GM19463 (cell line): ENCODE data around the gene ACR.
"Not testable (repeated sequence)": the region's sequence is repeated elsewhere in the genome, so short reads cannot be mapped to it uniquely, and the experiment has no call there.

Experiments used
- ATAC-seq: cut with Tn5 transposase; IDR thresholded peaks from one replicate; pipeline ENCODE4 v1.9.1; 2021; ENCODE audit warnings: mild to moderate bottlenecking, moderate library complexity; ENCODE audit not compliant: unreplicated experiment

Gene ACR

DNA sequence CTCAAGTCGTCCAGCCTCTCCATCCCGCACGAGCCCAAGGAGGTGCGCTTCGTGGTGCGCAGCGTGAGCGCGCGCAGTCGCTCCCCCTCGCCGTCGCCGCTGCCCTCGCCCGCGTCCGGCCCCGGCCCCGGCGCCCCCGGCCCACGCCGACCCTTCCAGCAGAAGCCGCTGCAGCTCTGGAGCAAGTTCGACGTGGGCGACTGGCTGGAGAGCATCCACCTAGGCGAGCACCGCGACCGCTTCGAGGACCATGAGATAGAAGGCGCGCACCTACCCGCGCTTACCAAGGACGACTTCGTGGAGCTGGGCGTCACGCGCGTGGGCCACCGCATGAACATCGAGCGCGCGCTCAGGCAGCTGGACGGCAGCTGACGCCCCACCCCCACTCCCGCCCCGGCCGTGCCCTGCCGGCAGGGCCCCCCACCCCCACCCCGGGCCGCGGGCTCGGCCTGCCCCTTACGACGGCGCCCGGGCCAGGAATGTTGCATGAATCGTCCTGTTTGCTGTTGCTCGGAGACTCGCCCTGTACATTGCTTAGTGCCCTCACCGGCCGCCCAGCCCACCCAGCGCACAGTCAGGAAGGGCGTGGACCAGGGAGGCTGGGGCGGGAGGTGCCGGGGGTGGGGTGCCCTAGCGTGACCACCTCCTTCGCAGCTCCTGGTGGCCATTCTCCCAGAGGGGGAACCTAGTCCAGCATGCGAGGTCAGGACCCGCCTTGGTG, 6.9 kb upstream of the ACR start:
- ATAC-seq = no peak

DNA sequence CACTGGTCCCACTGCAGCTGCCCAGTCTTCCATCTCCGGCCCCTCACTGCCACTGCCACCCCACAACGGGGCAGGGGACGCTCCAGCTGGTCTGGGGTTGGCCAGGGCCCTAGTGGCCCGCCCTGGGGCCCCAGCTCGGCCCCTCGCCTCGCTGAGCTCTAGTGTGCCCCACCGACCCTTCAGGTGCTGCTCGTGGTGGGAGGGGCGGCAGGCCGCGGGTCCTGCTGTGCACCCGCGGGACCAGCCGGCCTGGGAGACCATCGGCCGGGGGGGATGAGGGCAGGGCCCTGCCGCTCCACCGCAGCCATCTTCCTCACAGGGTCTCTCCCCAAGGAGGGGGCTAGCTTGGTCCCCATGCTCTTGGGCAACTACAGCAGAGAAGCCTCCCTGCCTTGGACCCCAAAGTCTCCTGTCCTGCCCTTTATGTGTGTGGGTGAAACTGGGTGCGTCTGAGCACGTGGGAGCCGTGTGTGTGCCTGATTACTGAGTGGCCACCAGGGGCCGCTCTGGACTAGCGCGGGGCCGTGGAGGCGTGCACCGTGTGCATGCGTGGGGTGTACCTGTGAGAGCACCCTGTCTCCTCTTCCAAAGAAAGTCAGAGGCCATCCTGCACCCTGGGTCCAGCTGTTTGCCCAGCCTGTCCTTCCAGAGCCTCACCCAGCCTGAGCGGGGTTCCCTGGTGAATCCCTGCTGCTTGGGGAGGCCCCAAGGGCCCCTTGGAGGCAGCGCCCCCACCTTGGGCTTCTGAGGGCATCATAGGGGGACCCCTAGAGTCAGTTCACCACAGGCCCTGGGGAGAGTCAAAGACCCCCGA, 6.0 kb upstream of the ACR start:
- no peak for ATAC-seq

DNA sequence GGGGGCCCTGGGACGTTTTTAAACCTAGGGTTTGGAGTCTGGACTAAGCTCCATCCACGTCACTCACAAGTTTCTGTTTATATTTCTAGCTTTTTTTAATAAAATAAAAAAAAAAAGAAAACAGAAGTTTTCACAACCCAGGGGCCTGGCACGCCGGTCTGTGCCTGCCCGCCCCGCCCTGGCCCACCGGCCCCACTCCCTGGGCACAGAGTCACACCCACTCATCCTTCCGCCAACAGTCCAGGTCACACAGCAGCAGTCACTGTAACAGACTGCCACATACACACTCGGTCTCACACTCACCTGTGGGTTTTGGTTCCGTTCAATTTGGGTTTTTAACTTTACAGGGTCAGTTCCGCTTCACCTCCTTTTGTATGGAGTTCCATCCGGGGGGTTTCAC, 5.3 kb upstream of the ACR start:
- ATAC-seq = no peak

DNA sequence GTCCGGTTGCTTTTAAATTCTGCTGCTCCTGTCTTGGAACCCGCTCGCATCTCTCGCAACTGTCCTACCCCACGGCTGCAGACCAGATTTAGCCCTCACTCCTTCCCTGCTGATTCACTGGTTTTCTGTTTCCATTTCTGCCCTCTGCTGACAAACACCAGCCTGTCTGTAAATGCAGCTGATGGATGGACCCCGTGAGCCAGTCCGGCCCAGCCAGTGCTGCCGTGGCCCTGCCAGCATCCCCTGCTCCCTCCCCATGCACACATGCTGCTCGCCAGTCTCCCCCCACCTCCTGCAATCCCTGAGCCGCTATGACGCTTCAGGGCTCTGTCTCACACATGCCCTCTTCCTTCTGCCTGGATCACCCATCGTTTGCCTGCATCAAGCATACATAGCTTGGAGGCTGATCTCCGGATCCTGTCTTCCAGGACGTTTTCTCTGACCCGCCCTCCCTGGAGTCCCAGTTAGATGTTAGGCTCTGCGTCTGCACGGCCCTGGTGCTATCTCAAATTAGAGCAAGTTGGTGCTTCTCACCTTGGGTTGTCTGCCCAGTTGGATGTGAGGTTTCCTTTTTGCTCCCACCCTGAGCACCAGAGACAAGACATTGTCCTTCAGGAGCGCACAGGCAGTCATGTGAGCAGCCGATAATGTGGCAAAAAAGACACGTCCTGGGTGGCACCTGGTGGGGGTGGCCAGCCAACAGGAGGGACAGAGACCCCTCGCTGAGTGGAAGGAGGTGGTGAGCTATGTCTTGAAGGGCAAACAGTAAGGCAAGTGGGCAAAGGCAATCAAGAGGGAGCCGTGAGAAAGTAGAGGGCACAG, 4.3 kb upstream of the ACR start:
- no peak for ATAC-seq

DNA sequence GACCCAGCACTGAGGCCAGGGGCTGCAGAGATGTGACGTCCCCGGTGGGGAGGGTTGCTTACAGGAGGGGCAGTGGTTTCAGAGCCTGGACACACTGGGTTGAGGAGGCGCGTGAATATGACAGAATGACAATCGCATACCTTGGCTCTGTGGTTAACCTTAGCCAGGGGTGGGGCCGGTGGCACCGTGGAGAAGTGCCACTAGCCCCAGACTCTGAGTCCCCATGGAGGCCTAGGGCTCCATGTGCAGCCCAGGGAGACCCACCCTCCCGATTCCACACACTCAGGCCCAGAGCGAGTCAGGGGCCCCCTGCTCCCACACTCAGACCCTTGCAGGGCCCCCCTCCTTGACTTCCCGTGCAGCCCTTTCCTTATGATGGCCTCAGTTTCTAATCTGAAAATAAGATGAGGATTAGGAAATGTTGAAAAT, 3.6 kb upstream of the ACR start:
- no peak for ATAC-seq

DNA sequence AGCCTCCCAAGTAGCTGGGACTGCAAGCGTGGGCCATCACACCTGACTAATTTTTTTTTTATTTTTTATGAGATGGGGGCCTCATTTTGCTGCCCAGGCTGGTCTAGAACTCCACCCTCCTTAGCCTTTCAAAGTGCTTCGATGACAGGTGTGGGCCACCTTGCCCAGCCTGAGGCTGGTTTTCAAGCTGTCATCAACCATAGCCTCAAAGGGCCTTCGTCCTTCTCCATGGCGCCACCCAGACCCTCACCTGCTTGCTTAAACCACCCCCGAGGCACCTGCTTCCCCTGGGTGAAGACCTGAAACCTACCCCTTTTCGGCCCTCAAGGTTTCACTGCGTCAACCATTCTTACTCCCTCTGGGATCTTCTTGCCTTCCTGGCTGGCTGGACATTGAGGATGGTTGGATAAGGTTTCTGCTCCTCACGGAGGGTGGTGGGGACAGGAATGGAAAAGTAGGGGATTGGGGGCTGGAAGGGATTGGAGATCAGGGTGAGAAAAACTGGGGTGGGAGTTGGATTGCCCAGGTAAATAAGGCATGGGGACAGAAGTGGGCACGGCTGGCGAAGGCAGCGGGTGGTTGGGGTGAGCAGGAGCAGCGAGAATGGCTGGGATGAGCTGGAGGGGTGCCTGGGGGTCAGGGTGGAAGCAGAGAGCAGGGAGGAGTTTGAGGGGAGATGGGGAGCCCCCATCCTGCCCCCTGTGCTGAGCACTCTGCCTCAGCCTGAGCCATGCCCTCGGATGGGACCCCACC, 2.8 kb upstream of the ACR start:
- no peak for ATAC-seq

DNA sequence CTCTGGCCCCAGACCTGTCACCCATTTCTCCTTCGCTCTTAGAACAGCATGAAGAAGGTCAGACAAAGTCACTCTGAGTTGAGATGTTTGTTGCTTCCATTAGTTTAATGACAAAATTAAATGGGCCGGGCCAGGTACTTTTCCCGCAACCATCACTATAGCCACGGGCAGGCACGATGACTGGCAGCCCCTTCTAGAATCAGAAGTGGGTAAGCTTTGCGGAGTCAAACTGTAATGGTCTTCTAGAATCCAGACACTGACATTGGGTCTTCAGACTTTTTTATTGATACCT, 2.3 kb upstream of the ACR start:
- no peak for ATAC-seq

DNA sequence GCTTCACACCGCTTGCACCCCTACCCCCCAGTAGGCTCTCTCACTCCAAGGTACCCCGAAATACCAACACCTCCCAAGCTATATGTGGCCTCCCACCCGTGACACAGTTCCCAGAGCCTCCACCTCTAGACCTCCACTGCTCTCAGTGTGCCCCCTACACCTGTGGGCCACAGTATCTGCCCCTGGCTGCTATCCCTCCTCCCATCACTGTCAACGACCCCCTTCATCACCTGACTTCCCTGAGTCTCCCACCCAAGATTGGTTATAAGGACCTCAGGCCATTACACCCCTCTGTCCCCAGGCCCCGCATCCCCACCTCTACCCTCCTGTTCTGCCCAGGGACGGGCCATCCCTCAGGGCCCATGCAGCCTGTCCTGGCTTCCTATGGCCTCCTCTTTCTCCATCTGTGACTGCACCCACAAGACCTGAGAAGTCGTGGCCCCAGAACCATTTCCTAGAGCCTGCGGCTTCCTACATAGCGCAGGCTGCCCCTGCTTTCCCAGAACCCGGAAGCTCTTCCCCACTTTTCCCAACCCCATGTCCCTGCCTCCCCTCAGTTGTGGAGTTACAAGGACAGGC, 734 bp downstream of the ACR start:
- ATAC-seq = no peak

DNA sequence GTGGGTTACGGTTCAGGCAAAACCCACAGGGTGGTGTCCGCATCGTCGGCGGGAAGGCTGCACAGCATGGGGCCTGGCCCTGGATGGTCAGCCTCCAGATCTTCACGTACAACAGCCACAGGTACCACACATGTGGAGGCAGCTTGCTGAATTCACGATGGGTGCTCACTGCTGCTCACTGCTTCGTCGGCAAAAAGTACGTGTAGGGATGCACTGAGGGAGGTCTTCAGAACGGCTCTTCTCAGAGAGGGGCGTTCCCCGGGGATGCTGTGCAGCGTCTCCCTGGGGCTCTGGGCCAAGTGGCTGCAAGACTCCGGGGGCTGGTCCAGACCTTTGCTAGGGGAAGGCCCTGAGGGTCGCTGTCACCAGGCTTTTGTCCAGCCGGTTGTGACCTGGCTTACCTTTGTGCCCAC, 1.3 kb downstream of the ACR start:
- ATAC-seq = no peak

DNA sequence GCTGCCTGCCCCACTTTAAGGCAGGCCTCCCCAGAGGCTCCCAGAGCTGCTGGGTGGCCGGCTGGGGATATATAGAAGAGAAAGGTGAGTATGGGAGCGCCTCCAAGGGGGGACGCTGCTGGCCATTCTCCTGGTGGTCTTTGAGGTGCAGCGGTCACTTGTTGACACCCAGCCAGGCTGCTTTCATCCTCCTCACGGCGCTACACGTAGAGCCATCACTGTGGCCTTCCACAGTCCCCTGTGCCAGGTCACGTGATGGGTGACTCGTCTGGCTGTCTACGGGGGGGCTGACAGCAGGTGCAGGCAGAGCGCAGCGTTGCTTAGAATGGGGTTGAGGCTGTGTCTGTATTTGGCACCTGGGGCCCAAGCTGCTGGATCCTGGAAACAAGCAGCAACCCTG, 1.9 kb downstream of the ACR start:
- no peak for ATAC-seq

DNA sequence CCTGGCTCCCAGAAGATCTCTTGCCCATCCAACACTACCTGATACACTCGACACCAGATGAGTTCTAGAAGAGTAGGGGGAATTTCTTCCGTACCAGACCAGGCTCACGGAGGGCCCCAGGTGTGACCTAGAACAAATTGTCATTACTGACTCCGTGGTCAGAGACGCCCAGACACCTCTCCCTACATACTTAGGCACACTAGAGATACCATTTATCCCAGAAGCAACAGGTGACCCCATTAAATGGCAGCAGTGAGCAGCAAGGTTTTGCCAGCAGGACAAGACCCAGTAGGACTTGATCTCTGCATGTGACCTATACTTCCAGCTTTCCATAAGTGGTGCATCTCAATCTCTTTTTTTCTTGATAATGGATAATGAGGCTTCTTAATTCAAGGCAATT, 2.7 kb downstream of the ACR start:
- not testable (repeated sequence) for ATAC-seq

DNA sequence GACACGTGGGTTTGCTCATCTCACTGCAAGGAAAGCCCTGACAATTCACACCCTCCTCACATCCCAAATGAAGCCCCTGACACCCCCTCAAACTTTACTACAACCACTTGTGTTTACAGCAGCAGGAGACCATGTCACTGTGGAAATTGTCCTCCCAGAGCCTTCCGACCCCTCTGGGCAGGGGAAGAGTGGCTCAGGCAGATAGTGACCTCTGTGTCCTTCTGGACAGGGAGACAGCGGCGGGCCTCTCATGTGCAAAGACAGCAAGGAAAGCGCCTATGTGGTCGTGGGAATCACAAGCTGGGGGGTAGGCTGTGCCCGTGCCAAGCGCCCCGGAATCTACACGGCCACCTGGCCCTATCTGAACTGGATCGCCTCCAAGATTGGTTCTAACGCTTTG, 6.4 kb downstream of the ACR start:
- not testable (repeated sequence) for ATAC-seq

DNA sequence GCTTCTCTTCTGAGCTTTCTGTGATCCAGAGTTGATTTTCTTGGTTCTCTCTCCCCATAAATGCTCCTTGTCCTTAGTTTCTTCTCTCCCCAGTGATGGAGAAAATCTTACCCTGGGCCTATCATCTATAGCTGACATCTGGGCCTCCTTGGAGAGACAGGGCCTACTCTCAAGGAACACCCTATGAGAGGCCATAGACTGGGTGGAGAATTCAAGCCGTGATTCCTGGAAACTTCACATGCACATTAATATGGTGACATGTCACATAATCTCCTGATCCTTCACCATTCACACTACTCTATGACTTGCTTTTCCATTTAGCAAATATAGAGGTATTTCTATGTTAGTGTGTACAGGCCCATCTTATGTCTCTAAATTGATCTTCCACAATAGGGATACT, 9.5 kb downstream of the ACR start:
- not testable (repeated sequence) for ATAC-seq

DNA sequence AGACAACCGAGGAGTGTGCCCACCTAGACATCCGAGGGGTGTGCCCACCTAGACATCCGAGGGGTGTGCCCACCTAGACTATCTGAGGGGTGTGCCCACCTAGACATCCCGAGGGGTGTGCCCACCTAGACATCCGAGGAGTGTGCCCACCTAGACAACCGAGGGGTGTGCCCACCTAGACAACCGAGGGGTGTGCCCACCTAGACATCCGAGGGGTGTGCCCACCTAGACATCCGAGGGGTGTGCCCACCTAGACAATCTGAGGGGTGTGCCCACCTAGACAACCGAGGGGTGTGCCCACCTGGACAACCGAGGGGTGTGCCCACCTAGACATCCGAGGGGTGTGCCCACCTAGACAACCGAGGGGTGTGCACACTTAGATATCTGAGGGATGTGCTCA, 10.6 kb downstream of the ACR start:
- ATAC-seq = not testable (repeated sequence)

DNA sequence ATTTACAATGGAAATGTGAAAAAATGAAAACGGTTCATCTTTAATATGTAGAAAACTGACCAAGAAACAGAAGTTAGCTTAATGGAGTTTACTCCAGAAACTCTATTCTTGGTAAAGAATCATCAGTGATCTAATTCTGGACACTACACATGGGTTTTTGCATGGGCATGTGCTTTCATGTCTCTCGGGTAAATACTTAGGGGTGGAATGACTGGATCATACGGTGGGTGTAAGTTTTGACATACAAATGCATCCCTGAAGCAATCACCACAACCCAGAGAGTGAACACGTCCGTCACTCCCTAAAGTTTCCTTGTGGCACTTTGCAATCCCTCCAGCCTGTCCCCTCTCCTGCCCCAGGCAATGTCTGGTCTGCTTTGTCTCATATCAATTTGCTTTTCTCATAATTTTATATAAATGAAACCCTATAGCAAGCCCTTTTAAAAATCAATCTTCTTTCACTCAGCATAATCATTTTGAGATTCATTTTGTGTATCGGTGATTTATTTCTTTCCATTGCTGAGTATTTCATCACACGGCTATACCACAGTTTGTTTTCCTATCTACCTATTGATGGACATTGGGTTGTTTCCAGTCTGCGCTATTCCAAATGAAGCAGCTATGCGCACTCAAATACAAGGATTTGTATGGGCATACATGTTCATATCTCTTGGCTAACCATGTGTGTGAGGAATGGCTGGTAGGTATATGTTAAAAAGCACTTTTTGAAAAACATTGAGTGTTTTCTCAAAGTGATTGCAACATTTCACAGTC, 11.5 kb downstream of the ACR start:
- not testable (repeated sequence) for ATAC-seq

DNA sequence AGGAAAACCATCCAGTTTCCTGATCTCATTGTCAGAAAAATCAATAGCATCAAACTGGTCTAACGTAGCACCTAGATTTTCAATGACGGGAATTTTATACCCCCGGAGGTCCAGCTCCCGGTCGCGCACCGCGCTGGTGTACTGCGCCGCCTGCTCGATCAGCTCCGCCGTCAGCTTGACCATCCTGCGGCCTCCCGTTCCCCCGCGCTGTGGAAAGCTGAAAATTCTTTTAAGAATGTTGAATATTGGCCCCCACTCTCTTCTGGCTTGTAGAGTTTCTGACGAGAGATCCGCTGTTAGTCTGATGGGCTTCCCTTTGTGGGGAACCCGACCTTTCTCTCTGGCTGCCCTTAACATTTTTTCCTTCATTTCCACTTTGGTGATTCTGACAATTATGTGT, 17.2 kb downstream of the ACR start:
- ATAC-seq = not testable (repeated sequence)

DNA sequence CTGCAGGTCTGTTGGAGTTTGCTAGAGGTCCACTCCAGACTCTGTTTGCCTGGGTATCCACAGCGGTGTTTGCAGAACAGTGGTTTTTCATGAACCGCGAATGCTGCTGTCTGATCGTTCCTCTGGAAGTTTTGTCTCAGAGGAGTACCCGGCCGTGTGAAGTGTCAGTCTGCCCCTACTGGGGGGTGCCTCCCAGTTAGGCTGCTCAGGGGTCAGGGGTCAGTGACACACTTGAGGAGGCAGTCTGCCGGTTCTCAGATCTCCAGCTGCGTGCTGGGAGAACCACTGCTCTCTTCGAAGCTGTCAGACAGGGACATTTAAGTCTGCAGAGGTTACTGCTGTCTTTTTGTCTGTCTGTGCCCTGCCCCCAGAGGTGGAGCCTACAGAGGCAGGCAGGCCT, 18.4 kb downstream of the ACR start:
- ATAC-seq = not testable (repeated sequence)

DNA sequence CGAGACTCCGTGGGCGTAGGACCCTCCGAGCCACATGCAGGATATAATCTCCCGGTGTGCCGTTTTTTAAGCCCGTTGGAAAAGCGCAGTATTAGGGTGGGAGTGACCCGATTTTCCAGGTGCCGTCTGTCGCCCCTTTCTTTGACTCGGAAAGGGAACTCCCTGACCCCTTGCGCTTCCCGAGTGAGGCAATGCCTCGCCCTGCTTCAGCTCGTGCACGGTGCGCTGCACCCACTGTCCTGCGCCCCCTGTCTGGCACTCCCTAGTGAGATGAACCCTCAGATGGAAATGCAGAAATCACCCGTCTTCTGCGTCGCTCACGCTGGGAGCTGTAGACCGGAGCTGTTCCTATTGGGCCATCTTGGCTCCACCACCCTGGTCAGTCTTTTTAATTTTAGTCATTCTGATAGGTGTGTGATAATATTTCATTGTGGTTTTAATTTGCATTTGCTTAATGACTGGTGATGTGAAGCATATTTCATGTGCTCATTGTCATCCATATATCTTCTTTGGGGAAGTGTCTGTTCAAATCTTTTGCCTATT, 19.0 kb downstream of the ACR start:
- ATAC-seq = not testable (repeated sequence)

DNA sequence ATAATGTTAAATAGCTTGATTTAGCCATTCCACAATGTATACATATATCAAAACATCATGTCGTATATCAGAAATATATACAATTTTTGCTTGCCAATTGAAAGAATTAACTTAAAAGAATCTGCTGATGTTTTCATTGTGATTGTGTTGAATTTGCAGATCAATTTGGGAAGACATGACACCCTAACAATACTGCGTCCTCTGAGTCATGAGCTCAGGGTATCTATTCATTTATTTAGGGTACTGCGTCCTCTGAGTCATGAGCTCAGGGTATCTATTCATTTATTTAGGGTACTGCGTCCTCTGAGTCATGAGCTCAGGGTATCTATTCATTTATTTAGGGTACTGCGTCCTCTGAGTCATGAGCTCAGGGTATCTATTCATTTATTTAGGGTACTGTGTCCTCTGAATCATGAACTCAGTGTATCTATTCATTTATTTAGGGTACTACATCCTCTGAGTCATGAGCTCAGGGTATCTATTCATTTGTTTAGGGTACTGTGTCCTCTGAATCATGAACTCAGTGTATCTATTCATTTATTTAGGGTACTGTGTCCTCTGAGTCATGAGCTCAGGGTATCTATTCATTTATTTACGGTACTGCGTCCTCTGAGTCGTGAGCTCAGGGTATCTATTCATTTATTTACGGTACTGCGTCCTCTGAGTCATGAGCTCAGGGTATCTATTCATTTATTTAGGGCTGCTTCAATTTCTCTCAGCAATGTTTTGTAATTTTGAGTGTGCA, 21.8 kb downstream of the ACR start:
- not testable (repeated sequence) for ATAC-seq
